Right atrium auricular region (tissue), 2 donors: ENCODE measurements around the gene DZIP1. TPM values are rescaled to one million over a fixed set of nuclear protein-coding genes. Genes with fewer than 3 reads are reported as not detected.

Experiments used
- DNase-seq: peaks from one replicate; pipeline ENCODE4 v3.0.0-alpha.2; 2019; ENCODE audit warnings: low spot score
- H3K27ac ChIP-seq, 2 donors: fragments of 200-600 bp; sonication (generic); 1 replicate in 1 of 2; 2 replicates in 1 of 2; pipeline ENCODE4 v1.5.1; 2016 to 2019
- H3K27me3 ChIP-seq, 2 donors: fragments of 200-600 bp; sonication (generic); one replicate each; pipeline versions ENCODE4 v1.5.1 to v1.6.0; 2017 to 2019
- H3K36me3 ChIP-seq: fragments of 200-600 bp; sonication (generic); one replicate; pipeline ENCODE4 v1.5.1; 2016
- H3K4me1 ChIP-seq, 2 donors: fragments of 200-600 bp; sonication (generic); one replicate each; pipeline versions ENCODE4 v1.5.1 to v1.6.0; 2017 to 2019
- H3K4me3 ChIP-seq, 2 donors: fragments of 200-600 bp; sonication (generic); 1 replicate in 1 of 2; 2 replicates in 1 of 2; pipeline ENCODE4 v1.5.1; 2017 to 2019; ENCODE audit warnings: mild to moderate bottlenecking in 1 of 2, moderate library complexity in 1 of 2
- H3K9me3 ChIP-seq, 2 donors: fragments of 200-600 bp; sonication (generic); one replicate each; pipeline ENCODE4 v1.5.1; 2019
- CTCF ChIP-seq, 2 donors: fragments of 200-600 bp; sonication (generic); IDR thresholded peaks; one replicate each; pipeline ENCODE4 v1.5.1; 2019; ENCODE audit warnings: antibody characterized with exemption in 2 of 2
- total RNA-seq, 2 donors: library from RNA; depleted of rRNA; stranded (reverse); fragments of >200 nt; gene quantifications; one replicate each; pipeline ENCODE4 v1.1.0, GENCODE V29; 2016

The DZIP1 gene
- total RNA-seq, 2 donors from 2014 or later = 3.9 to 4.9 TPM

DNA sequence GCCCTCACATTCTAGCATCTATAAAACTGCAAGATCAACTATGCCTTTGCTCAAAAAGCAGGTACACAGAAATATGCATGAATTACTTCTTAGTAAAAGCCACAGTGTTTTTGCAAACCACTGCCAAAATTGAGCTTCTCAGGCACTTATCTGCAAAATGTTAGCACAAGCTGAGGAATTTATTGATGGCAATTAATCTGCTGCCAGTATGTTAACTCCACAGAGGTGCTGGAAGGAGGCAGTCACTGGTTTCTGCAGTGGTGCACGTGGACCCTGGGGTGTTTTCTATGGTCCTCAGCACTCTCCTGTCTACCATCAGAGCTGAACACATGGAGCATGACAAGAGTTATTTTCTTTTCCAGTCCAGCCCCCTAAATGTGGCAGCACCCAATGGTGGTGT is 47.8 kb downstream of the DZIP1 start:
- no peaks in the 10 kb centered on the region for H3K36me3 ChIP-seq
- no peak for DNase-seq
- no peak for TF ChIP-seq CTCF (IDR thresholded peaks at IDR 0.05)
- H3K9me3 ChIP-seq = no peaks in the 10 kb centered on the region
- no peaks in the 10 kb centered on the region for H3K27me3 ChIP-seq
- no peak overlapping the region for H3K4me3 ChIP-seq
- no peaks in the 10 kb centered on the region for H3K4me1 ChIP-seq
- no peak overlapping the region for H3K27ac ChIP-seq

DNA sequence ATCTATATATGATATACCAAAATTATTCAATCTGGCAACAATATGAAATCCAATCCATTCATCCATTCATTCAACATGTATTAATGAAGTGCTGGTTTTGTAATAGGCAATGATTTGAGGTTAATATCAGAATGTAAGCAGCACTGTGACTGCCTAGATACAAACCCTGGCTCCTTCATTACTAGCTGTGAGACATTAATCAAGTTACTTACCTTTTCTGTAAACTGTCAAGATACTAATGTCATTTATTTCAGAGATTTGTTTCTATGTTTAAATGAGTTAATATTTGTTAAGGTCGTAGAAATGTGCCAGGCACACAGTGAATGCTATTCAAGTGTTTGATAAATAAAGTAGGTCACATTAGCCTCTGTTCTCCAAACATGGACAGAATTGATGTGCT is 51.0 kb downstream of the DZIP1 start:
- Histone ChIP-seq H3K36me3 (no peaks in the 10 kb centered on the region), H3K9me3 (no peaks in the 10 kb centered on the region), H3K27ac (no peak overlapping the region), H3K4me1 (no peaks in the 10 kb centered on the region), H3K4me3 (no peak overlapping the region), H3K27me3 (no peaks in the 10 kb centered on the region)
- TF ChIP-seq CTCF (IDR thresholded peaks at IDR 0.05) = no peak
- no peak for DNase-seq

DNA sequence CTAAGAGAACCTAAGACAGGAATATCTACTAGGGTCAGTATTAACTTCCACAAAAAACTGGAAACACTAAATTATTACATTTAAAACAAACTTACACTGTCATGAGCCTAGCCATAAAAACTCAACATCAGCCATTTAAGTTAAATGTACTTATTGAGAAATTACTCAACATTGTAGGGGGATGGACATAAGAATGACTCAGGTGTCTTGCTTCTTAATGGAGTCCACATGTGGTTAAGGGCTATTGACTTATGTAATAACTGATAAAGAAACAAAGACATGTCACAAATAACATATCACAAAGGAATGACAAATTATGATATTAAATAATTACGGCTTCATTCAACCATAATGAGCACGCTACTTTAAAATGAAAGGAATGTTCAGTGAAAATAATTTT is 55.8 kb downstream of the DZIP1 start:
- no peaks in the 10 kb centered on the region for H3K4me1 ChIP-seq
- H3K36me3 ChIP-seq = no peaks in the 10 kb centered on the region
- no peaks in the 10 kb centered on the region for H3K27me3 ChIP-seq
- DNase-seq = no peak
- H3K4me3 ChIP-seq = no peak overlapping the region
- H3K9me3 ChIP-seq = no peaks in the 10 kb centered on the region
- no peak overlapping the region for H3K27ac ChIP-seq
- TF ChIP-seq CTCF (IDR thresholded peaks at IDR 0.05) = no peak

DNA sequence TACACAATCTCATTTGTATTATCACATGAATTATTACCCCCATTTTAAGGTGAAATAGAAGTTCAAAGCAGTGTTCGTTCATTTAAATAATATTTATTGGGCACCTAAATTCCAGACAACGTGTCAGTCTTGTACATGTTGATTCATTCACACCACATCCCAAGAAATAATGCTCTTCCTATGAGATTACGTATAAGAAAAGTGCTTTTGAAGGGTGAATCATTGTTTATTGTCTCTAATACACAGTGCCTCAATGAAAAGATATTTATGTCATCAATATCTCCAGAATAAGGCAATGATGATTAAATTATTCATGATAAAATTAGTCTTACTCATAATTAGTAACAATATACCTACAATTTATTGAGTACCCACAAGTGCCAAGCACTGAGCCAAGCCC is 56.4 kb downstream of the DZIP1 start:
- Histone ChIP-seq H3K27me3 (no peaks in the 10 kb centered on the region), H3K9me3 (no peaks in the 10 kb centered on the region), H3K27ac (no peak overlapping the region), H3K4me3 (no peak overlapping the region), H3K36me3 (no peaks in the 10 kb centered on the region), H3K4me1 (no peaks in the 10 kb centered on the region)
- TF ChIP-seq CTCF (IDR thresholded peaks at IDR 0.05) = no peak
- DNase-seq = no peak

- DNase-seq = no peak
- Histone ChIP-seq H3K36me3 (no peaks in the 10 kb centered on the region), H3K27me3 (no peaks in the 10 kb centered on the region), H3K4me3 (no peak overlapping the region), H3K4me1 (no peaks in the 10 kb centered on the region), H3K9me3 (no peaks in the 10 kb centered on the region), H3K27ac (no peak overlapping the region)
- no peak for TF ChIP-seq CTCF (IDR thresholded peaks at IDR 0.05)
Observed at GRCh38 chr13:95585867-95586266, 58.6 kb downstream of the DZIP1 start.

- Histone ChIP-seq H3K27me3 (no peaks in the 10 kb centered on the region), H3K4me3 (no peak overlapping the region), H3K4me1 (no peaks in the 10 kb centered on the region), H3K27ac (no peak overlapping the region), H3K36me3 (no peaks in the 10 kb centered on the region), H3K9me3 (no peaks in the 10 kb centered on the region)
- no peak for DNase-seq
- no peak for TF ChIP-seq CTCF (IDR thresholded peaks at IDR 0.05)
Observed at GRCh38 chr13:95579303-95579702, 65.2 kb downstream of the DZIP1 start.
